Measurements from ENCODE around the gene MIA2.

The MIA2 gene

GRCh38 chr14:39302124-39302810 is 68.6 kb downstream of the MIA2 start:
- no peak overlapping the region for H3K4me3 ChIP-seq (ENCODE audit: low read length)
- TF ChIP-seq CTCF (conservative IDR thresholded peaks at IDR 0.05; ENCODE audit: low read length) = no peak
- no peak for DNase-seq (ENCODE audit: low read depth)

GRCh38 chr14:39303115-39303514 is 69.4 kb downstream of the MIA2 start:
- no peak for DNase-seq (ENCODE audit: low read depth)
- H3K4me3 ChIP-seq (ENCODE audit: low read length) = no peak overlapping the region
- TF ChIP-seq CTCF (conservative IDR thresholded peaks at IDR 0.05; ENCODE audit: low read length) = no peak

- TF ChIP-seq CTCF (conservative IDR thresholded peaks at IDR 0.05; ENCODE audit: low read length) = no peak
- no peak overlapping the region for H3K4me3 ChIP-seq (ENCODE audit: low read length)
- DNase-seq (ENCODE audit: low read depth) = no peak
Measured at GRCh38 chr14:39307815-39308214, 74.1 kb downstream of the MIA2 start.

DNA sequence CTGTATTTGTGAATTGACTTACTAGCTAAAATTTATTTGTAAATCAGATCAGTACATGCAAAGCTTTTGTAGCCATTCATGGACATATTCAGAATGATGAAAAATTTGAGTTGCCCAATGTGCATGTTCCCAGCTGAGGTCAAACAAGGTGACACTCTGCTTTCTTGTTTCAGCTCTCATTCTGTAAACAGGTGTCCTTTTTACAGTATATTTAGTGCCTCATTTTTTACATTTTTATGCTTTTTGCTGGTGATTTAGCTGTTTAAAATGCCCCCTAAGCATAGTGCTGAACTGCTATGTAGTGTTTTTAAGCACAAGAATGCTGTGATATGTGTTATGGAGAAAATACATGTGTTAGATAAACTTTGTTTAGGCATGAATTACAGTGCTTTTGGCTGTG is 76.3 kb downstream of the MIA2 start:
- no peak for DNase-seq (ENCODE audit: low read depth)
- H3K4me3 ChIP-seq (ENCODE audit: low read length) = no peak overlapping the region
- TF ChIP-seq CTCF (conservative IDR thresholded peaks at IDR 0.05; ENCODE audit: low read length) = no peak

DNA sequence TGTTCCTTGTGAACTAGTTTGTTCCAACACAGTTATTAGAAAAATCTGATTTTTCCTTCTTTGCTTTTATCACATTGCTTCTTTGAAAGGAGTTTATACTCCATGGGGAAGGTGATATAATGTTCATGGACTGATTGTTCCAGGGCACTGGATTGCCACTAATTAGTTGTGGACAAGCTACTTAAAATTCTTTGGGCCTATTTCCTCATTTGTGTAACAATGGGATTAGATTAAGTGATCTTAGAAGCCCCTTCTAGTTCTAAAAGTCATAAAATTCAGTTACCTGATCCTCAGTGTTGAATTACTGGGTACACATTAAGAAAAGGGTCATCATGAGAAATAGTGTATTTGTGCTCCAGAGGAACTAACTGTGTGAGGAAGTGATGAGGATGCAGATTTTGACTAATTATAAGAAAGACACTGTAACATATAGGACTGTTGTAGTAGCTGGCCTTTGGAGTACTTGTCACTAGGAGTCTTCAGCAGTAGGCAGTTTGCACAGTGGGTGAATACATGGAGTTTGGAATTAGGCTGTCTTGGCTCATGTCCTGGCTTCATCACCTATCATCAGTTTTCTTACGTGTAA is 82.2 kb downstream of the MIA2 start:
- TF ChIP-seq CTCF (conservative IDR thresholded peaks at IDR 0.05; ENCODE audit: low read length) = no peak
- no peak overlapping the region for H3K4me3 ChIP-seq (ENCODE audit: low read length)
- DNase-seq (ENCODE audit: low read depth) = no peak

- no peak overlapping the region for H3K4me3 ChIP-seq (ENCODE audit: low read length)
- DNase-seq (ENCODE audit: low read depth) = no peak
- TF ChIP-seq CTCF (conservative IDR thresholded peaks at IDR 0.05; ENCODE audit: low read length) = no peak
Measured at GRCh38 chr14:39316830-39317553, 83.3 kb downstream of the MIA2 start.

DNA sequence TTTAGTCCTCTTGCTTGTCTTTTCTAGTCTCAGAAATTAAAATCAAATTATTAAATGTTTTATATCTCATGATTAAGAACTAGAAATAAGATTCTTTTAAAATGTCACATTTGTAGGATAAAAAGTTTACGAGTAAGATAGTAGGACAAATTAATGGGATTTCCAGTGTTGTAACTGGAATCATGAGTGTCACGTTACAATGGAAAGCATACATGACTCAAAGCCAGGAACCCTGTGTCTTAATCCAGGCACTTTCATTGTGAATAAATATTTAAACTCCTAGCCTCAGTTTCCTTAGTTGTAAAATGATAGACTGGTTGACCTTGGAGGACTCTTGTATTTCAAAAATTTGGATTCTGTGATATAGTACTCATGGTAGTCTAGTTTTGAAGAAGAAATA is 84.9 kb downstream of the MIA2 start:
- no peak for TF ChIP-seq CTCF (conservative IDR thresholded peaks at IDR 0.05; ENCODE audit: low read length)
- no peak overlapping the region for H3K4me3 ChIP-seq (ENCODE audit: low read length)
- DNase-seq (ENCODE audit: low read depth) = no peak

All from AG10803 (cell line).